Left lung (tissue), 10 donors: ENCODE results near the gene FUT3. TPM values are rescaled to one million over a fixed set of nuclear protein-coding genes. Genes with fewer than 3 reads are reported as not detected.

Source experiments
- ATAC-seq: fragments of 200-7000 bp; cut with Tn5 transposase; one replicate; pipeline ENCODE4 v1.9.1; 2020; ENCODE audit warnings: moderate library complexity
- DNase-seq, 4 donors: peaks; one replicate each; pipeline ENCODE4 v3.0.0-alpha.2; 2013 to 2020
- H3K27ac ChIP-seq, 2 donors: fragments of 200-600 bp; sonication (generic) in 1 of 2; one replicate each; pipeline versions ENCODE4 v1.5.0 to v1.8.0; 2020 to 2021
- H3K27me3 ChIP-seq, 2 donors: fragments of 200-600 bp; sonication (generic) in 1 of 2; one replicate each; pipeline versions ENCODE4 v1.5.0 to v1.8.0; 2020 to 2021
- H3K36me3 ChIP-seq, 2 donors: fragments of 200-600 bp; sonication (generic) in 1 of 2; one replicate each; pipeline versions ENCODE4 v1.5.0 to v1.8.0; 2020 to 2021
- H3K4me1 ChIP-seq, 2 donors: fragments of 200-600 bp; one replicate each; pipeline ENCODE4 v1.8.0; 2021
- H3K4me3 ChIP-seq, 2 donors: fragments of 200-600 bp; sonication (generic) in 1 of 2; one replicate each; pipeline versions ENCODE4 v1.5.0 to v1.8.0; 2020 to 2021; ENCODE audit warnings: mild to moderate bottlenecking in 1 of 2
- H3K9me3 ChIP-seq, 2 donors: fragments of 200-600 bp; sonication (generic) in 1 of 2; one replicate each; pipeline versions ENCODE4 v1.5.0 to v1.8.0; 2020 to 2021
- intact Hi-C, 2 donors: fragments of 100-400 bp; cut with DNase I; formaldehyde crosslinking; loops; one replicate each; pipeline versions ENCODE4 v1.11.2 to v1.14.2; 2022
- polyA plus RNA-seq, 6 donors: library from polyadenylated mRNA; unstranded; fragments of 120-200 nt; gene quantifications; one replicate each; pipeline ENCODE4 v1.2.1, GENCODE V29; 2013; ENCODE audit not compliant: insufficient read length in 6 of 6
- total RNA-seq, 2 donors: library from RNA; stranded (reverse); fragmentation: NEBNext Ultra II Directional; extraction: Animal tissue kit (Norgen Biotek cat#: 25700); gene quantifications; one replicate each; pipeline ENCODE4 v1.2.1, GENCODE V29; 2021
- TF ChIP-seq, protein P1 (sequence below), 2 donors: fragments of 200-600 bp; sonication (generic) in 1 of 2; IDR thresholded peaks; one replicate each; pipeline versions ENCODE4 v1.5.0 to v1.8.0; 2021; ENCODE audit warnings: antibody characterized with exemption in 2 of 2
- donor health status: DM: no; HTN: yes; CAD: no.
- donor health status: DM: no; HTN: no; CAD: no.

Gene FUT3
- total and polyA plus RNA-seq, 8 donors, result 0.28 to 31.4 (median 0.51) TPM; not detected in 2

DNA sequence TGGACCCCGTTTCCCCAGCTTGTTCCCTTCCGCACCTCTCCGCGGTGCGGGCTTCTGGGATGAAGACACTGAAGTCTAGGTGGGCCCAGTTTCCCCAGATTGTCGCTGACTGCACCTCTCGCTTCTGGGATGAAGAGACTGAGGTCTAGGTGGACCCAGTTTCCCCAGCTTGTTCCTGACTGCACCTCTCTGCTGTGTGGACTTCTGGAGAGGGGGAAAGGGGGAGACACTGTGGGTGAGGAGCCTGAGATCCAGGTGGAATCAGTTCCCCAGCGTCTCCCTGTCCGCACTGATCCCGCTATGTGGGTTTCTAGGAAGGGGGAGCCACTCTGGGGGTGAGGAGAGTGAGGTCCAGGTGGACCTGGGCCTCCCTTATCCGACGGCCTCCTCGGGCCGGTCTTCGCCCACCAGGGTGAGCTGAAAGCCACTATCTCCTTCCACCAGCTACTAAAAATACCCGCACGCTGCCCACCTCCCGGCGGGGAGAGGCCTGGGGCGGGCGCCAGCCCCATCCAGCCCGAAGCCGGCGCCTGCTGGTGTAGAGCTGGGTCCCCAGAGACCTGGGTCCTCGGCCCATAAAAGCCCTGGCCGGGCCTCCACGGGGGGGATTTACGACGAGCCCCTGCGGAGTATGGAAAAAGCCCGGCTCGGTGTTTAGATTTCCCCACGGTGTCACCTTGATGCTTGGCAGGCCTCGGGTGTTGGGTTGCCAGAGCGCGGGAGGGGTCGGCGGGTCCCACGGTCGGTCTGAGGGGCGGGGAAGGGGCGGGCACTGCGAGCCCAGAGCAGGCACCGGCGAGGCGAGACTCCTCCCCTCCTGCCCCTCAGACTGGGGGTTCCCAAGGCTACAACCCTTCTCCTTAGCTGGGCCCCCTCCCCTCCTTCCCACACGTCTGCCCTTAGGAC, 22.3 kb downstream of the FUT3 start:
- TF ChIP-seq, protein P1, sequence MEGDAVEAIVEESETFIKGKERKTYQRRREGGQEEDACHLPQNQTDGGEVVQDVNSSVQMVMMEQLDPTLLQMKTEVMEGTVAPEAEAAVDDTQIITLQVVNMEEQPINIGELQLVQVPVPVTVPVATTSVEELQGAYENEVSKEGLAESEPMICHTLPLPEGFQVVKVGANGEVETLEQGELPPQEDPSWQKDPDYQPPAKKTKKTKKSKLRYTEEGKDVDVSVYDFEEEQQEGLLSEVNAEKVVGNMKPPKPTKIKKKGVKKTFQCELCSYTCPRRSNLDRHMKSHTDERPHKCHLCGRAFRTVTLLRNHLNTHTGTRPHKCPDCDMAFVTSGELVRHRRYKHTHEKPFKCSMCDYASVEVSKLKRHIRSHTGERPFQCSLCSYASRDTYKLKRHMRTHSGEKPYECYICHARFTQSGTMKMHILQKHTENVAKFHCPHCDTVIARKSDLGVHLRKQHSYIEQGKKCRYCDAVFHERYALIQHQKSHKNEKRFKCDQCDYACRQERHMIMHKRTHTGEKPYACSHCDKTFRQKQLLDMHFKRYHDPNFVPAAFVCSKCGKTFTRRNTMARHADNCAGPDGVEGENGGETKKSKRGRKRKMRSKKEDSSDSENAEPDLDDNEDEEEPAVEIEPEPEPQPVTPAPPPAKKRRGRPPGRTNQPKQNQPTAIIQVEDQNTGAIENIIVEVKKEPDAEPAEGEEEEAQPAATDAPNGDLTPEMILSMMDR (IDR thresholded peaks at IDR 0.05), result no peak
- peaks cover 0 to 29% of the 10 kb centered on the region in 2 donors for H3K4me1 ChIP-seq
- H3K36me3 ChIP-seq, result no peaks in the 10 kb centered on the region
- no peaks in the 10 kb centered on the region for H3K9me3 ChIP-seq
- H3K4me3 ChIP-seq, result peak overlapping the region; percentile 47 to 53
- no peak for ATAC-seq
- H3K27me3 ChIP-seq, result peaks cover 0 to 58% of the 10 kb centered on the region in 2 donors
- H3K27ac ChIP-seq, result peak overlapping the region; percentile 72 to 78
- intact Hi-C loops, result no loop called here
- DNase-seq, result peak in 1 of 4 donors; percentile 70

DNA sequence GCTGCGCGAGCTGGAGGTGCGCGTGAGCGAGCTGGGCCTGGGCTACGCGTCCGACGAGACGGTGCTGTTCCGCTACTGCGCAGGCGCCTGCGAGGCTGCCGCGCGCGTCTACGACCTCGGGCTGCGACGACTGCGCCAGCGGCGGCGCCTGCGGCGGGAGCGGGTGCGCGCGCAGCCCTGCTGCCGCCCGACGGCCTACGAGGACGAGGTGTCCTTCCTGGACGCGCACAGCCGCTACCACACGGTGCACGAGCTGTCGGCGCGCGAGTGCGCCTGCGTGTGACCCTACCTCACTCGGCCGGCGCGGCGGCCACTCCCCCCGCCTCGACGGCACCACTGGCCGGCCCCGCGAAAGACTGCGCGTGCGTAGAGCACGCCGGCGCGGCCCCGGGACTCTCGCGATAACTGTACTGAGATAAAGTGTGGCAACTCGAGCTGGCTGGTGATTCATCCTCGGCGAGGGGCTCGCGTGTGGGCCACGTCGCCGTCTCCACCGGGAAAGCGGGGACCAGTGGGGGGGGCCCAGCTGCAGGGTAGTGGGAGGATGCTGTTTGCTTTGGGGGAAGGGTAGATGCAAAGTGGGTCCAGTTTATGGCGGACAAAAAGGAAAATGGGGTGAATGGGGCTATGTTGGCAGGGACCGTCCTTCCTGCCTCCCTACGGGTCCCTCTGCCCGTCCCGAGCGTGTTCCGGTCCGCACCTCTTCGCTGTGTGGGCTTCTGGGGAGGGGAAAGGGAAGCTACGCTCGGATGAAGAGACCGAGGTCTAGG, 23.2 kb downstream of the FUT3 start:
- peaks cover 0 to 66% of the 10 kb centered on the region in 2 donors for H3K27me3 ChIP-seq
- intact Hi-C loops, result no loop called here
- peak overlapping the region; percentile 72 to 78 for H3K27ac ChIP-seq
- H3K9me3 ChIP-seq, result no peaks in the 10 kb centered on the region
- ATAC-seq, result peak; percentile 86
- peak; percentile 91 to 97 (median 94) for DNase-seq
- TF ChIP-seq, protein P1 (IDR thresholded peaks at IDR 0.05), result no peak
- H3K4me3 ChIP-seq, result peak overlapping the region; percentile 47 to 53
- H3K4me1 ChIP-seq, result peaks cover 0 to 29% of the 10 kb centered on the region in 2 donors
- no peaks in the 10 kb centered on the region for H3K36me3 ChIP-seq

DNA sequence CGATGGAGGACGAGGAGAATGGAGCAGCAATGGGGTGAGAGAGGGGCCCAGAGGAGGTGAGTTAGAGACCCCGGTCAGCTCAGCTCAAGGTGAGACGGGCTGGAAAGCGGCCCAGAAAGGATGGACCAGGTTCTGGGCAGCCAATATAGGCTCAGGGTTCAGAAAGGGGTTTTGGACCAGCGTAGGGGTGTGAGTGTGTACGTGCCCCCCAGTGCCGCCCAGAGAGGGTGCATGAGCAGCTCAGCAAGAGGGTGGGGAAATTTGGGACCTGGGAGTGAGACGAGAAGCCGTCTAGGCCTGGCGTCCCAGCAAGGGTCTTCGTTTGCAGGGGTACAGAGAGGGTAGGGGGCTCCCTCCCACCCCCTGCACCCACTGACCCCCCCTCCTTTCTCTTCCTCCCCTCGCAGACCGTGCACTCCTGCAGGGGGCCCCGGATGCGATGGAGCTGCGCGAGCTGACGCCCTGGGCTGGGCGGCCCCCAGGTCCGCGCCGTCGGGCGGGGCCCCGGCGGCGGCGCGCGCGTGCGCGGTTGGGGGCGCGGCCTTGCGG, 23.8 kb downstream of the FUT3 start:
- Histone ChIP-seq H3K4me1 (peaks cover 0 to 29% of the 10 kb centered on the region in 2 donors), H3K27ac (peak overlapping the region in 1 of 2 donors; percentile 78), H3K27me3 (peaks cover 0 to 73% of the 10 kb centered on the region in 2 donors), H3K4me3 (peak overlapping the region; percentile 21 to 47), H3K9me3 (no peaks in the 10 kb centered on the region), H3K36me3 (no peaks in the 10 kb centered on the region)
- TF ChIP-seq, protein P1 (IDR thresholded peaks at IDR 0.05), result peak in 1 of 2 donors; percentile 9
- intact Hi-C loops, result no loop called here
- no peak for ATAC-seq
- DNase-seq, result no peak

DNA sequence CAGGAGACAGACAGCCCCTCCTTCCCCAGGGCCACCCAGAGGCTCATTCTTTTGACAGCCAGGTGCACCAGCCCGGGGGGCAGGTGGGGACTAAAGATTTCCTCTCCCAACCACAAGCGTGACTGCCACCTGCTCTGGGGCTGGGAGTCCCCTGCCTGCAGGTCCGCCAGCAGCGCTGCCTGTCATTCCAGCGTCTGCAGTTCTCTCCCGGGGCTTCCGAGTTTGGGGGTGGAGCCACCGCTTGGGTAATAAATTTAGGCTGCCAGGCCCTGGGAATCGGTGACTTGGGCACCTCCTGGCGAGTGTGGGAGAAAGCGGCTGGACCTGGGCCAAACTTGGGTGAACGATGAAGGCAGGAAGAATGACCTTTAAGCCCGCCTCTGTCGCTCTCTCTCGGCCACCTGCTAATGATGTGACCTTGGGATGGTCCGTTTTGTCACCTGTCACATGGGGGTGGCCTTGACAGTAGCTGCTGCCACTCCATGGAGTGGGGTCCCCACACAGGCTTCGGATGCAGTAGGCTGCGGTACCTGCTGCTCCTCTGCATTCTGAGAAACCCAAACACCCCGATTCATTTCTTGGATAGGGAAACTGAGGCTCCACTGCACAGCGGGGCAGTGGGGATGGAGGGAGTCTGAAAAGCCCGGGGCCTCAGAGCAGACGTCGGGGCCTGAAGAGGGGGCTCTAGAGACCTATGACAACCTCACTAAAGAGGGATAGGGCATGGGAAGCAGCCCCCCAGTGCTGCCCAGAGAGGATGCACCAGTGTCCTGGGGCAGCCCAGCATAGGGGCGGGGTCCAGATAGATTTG, 24.5 kb downstream of the FUT3 start:
- H3K36me3 ChIP-seq, result no peaks in the 10 kb centered on the region
- H3K27ac ChIP-seq, result no peak overlapping the region
- peak overlapping the region in 1 of 2 donors; percentile 47 for H3K4me3 ChIP-seq
- peaks cover 0 to 29% of the 10 kb centered on the region in 2 donors for H3K4me1 ChIP-seq
- H3K27me3 ChIP-seq, result peaks cover 0 to 74% of the 10 kb centered on the region in 2 donors
- intact Hi-C loops, result no loop called here
- TF ChIP-seq, protein P1 (IDR thresholded peaks at IDR 0.05), result no peak
- H3K9me3 ChIP-seq, result no peaks in the 10 kb centered on the region
- no peak for ATAC-seq
- DNase-seq, result peak in 2 of 4 donors; percentile 58 to 59
